ENCODE results near the gene STK38L.

The STK38L gene

DNA sequence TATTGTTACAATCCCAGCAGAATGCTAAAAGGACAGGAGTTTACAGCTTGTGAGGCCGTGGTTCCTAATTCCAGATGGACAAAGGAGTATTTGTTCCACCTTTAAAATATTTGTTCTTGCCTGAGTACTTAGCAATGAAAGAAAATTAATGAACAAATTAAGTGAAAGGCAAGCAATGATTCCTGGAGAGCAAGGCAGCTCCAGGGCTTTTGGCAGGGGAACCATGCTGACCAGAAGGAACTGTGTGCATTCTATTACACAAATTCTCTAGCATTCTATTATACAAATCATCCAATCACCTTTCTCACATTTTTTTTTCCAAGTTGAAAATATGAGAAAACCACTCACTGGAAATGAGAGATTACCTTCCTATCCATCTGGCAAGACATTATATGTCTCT lies 86.8 kb downstream of the STK38L start:
- no peak for DNase-seq

GRCh38 chr12:27331291-27331926 lies 87.3 kb downstream of the STK38L start:
- no peak for DNase-seq

DNA sequence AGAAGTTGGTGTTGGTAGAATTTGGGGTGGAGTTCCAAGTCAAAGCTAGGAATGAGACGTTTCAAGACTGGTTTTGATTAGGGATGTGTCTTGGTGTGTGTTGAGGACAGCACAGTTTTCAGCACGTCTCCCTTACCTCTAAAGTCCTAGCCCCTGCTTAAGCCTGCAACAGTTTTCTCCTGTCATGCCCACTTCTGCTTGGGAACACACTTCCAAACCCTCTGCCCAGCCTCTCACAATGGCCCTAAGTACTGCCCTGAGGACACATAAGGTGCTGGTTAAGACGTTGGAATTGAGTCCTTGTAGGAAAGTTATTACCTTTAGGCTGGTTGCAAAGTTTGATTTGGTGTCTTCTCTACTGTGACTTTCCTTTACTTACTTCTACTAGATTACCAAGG lies 87.8 kb downstream of the STK38L start:
- DNase-seq = peak; percentile 26

DNA sequence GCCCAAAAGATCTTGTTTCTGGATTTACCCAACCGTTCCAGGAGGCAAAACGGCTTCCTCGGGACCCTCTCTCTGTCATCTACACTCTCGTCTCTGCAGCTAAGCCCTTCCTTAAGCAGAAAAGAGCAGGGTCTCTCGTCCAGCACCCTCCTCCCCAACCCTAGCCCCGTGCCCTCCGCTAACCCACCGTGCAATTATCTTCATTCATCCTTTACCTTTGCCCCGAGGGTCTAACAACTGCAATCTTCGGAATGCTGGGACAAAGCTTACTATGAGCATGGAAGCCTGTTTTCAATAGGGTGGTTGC lies 88.3 kb downstream of the STK38L start:
- peak; percentile 50 for DNase-seq

DNA sequence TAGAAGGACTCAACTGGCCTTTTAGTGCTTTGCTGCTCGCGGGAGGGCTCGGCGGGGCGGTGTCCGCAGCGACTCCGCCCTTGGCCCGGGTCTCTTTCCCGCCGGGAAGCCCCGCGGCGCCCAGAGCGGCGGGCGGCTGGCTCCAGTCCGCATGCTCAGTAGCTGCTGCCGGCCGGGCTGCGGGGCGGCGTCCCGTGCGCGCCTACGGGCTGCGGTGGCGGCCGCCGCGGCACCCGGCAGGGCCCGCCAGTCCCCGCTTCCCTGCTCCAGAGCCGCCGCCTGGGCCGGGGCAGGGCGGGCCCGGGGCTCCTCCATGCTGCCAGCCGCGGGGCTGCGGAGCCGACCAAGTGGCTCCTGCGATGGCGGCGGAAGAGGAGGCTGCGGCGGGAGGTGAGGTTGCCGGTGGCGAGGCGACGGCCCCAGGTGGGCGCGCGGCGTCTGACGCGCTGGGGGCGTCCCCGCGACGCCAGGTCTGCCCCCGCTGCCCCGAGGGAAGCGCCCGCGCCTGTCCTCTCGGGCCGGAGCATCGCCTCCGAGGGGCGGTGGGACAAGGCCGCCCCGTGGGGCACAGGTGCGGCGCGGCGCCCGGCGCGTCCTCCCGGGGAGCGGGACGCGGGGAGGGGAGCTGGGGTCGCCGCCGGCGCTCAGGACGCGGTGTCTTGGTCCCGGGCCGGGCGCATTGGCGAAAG lies 88.8 kb downstream of the STK38L start, which contains the start of gene BMAL2:
BMAL2 (plus strand) TSS at position 123 of the 689 bp plus-strand sequence; CDS start at position 360, 237 bp downstream.
- peak; percentile 66 for DNase-seq

DNA sequence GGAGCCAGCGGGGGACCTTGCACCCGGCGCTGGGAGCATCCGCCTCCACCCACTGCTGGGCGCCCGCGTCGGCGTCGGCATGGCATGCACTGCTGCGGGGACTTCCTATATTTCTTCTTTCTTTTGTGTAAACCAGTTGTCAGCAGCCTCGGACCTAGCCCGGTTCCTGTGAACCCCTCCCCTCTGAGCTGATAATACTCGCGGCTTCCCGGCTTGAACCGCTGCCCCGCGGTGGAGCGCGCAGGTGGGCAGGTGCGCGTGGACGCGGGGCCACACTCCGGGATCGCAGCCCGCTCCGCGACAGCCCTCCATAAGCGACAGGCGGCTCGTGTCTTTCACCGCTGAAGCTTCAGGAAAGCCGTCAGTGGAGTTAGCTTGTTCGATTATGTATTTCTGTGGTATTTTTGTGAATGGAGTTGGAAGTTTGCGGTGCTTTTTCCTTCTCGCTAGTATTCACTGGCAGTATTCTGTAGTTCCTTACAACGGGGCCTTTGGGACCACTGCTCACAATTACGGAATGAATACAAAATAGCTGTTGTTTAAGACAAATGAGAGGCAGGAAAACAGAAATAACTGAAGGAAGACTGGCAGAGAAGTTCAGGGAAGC lies 89.4 kb downstream of the STK38L start:
- DNase-seq = peak; percentile 31

DNA sequence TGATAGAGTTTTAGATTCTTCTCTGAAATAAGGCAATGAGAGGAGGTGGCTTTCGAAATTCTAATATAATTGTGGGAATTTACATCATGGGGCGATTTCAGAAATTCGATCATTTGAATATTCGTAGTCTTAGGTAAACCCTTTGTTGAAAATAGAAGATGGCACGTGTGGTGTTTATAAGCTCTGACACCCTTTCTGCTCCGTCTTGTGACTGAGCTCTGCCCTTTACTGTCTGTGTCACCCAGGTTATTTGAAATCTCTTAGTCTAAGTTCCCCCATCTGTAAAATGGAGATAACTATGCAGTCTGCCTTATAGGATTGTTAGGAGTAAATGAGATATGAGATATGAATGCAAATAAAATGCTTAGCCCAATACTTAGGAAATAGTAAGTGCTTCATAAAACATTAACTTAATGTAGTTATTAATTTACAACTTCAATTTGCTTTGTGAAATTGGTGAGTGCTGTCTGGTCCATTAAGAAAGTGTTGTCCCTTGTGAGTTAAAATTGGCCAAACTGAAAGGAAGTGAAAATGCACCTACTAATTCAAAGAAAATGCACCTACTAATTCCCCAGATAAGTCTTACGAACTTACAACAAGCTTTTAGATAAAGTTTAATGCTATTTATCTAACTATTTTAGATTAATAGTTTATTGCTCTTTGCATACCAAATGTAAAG lies 90.1 kb downstream of the STK38L start:
- DNase-seq = no peak

GRCh38 chr12:27334721-27335082 lies 90.6 kb downstream of the STK38L start:
- no peak for DNase-seq

DNA sequence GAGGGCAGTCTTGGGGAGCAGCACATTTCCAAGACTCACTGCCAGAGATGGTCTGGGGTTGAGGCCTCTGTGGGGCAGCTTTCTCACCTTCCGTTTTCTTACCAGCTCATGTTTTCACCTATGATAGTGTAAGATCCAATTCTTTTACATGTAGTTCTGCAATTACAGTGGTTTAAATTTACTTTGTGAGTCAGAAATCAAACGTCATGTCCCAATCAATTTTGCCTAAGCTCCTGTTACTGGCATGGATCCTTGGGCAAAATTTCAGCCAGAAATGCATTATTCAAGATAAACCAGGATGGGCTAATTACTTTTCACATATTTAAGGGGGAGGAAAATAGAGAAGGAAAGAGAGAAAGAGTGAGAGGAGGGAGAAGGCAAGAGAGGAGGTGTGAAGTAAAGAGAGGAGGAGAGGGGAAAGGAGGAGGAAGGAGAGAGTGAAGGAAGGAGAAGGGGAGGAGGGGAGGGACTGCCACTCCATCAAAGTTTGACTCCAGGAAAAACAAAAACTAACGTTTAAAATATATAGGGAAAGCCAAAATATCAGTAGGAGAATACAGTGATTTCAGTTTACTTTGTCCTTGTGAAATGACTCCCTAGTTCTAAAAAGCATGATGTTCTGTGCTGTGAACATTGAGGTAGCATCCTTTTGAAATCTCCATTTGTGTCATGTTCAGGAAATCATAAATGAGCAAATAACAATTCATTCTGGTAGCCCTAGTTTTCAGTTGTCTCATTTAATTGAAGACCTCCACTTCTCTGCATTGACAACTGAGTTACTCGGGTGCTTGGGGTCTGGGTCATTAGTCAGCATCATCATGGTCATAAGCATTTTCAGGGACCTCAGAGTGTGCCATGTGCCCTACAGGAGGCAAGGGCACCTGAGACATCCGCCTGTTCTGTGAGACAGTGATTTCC lies 91.5 kb downstream of the STK38L start:
- DNase-seq = no peak

GRCh38 chr12:27336282-27336653 lies 92.2 kb downstream of the STK38L start:
- no peak for DNase-seq

DNA sequence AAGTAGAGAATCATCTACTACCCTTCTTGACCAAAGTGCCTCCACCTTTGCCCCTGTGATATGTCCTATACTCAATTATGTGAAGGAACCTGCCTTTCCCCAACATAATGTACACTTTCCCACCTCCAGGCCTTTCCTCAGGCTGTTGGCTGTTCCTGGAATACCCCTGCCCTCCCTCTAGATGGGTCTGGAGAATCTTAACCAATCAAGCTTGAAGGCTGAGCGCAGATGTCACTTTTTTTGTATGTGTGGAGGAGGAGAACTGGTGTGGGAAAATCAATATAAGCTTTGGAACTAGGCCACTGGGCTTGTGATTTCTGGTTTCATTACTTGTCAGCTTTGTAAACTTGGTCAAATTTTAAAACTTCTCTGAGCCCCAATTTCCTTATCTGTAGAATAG lies 93.3 kb downstream of the STK38L start:
- no peak for DNase-seq

DNA sequence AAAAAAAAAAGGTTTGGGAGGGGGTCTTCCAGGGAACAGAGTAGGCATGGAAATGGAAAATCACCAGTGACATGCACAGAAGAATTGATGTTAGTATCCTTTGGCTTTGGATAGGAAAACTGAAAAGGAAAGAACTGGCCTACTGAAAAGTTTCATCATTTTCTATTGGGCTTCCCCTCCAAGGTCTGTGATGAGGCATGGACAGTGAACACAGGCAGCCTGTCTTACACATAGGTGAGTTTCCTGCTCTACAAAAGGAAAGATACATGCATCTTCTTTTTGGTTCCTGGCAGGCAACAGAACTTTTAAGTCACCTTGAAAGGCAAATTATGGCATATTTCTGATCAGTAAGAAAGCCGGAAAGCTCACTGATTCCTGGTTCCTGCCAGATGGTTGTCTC lies 94.4 kb downstream of the STK38L start:
- DNase-seq = no peak

- DNase-seq = no peak
These were observed 96.9 kb downstream of the STK38L start for GRCh38 chr12:27340971-27341370.

DNA sequence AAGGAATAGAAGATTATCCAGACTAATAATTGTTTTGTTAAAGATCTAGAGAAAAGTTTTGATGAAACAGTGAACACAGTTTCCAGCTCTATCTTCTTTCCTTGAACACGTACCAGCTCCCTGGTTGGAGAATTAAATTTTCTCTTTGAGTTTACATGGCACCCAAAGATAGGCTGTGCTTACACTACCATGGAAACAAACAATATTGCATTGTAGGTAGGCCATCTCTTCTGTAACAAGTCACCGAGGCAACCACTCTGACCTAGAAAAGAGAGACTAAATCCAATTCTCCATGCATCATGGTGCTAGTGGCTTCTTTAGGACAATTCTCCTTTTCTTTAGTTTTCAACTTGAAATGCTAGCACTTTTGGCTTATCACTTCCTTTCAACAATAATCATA lies 98.5 kb downstream of the STK38L start:
- no peak for DNase-seq

DNA sequence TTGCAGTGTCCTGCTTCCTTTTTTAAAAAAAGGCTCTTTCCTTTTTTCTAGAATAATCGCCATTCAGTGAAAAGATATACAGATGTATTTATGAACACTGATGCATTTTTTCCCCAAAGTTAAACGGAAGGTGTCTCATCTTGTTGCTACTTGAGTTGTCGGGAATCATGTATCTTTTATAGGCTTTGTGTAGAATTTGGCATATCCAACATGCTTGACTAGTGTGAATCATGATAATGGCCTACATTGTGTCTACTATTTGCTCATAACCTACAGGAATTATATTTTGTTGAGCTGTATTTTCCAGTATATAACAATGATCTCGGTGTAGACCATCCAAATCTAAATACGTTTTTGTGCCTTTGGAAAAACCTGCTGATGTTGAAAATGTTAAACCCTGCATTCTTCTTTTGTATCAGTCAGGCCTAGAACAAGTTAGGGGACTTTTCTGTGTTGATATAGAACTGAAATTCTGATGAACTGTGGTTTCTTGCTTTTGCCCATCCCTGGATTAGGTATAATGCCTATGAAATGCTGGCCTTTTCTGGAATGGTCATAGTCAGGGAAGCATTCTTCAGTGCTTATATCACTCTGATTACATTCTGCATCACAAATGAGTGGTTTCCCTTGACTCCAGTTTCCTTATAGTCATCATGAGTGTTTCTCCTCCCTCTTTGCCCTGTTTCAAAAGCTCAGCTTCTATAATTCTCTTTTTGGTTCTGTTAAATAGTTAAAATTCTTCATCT lies 99.3 kb downstream of the STK38L start:
- DNase-seq = no peak

DNA sequence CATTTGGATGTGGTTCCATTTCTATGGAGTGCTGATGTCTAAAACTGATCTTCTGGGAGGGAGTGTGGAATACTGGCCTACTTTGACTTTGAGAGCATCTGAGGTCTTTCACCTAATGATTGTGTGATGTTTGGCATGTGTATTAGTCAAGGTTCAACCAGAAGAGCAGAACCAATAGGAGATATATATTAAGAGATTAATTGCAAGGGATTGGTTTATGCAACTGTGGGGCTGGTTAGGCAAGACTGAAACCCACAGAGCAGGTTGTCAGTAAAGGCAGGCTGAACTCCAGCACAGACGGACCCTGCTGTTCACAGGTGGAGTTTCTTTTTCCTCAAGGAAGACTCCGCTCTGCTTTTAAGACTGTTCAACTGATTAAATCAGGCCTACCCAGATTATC lies 100.2 kb downstream of the STK38L start:
- DNase-seq = no peak

DNA sequence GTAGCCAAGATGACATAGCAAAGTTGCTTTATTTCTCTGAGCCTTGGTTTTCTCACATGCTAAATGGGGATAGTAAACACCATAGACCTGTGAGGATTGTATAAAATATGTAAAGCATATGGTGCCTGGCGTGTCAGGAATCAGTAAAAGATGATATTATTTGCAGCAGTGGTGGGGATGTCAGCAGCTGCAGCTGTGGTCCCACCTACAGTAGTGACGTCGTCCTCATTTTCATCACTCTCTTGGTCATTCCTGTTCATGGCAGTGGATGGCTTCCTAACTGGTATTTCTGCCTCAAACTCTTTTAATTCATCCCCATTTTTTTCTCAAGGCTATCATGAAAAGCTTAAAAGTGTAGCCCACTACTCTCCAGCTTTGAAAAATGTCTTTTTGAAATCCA lies 100.7 kb downstream of the STK38L start:
- DNase-seq = no peak

GRCh38 chr12:27345376-27345775 lies 101.3 kb downstream of the STK38L start:
- no peak for DNase-seq

DNA sequence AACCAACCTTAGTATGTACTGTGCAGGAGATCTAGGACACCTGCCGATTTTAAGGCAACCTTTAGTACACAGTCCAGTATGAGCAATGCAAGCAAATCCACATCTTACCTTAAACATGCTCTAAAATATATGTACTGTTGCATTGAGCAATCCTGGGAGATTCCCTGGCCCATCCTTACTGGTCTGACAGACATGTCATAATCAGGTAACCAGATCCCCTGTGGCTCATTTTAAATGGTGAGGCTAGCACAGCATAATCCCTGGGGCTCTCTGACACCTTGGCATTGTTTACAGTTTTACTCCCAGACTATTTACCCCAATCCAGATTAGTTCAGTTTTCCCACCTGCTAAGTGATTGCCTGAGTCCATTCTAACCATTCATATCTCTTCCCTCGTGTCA lies 103.7 kb downstream of the STK38L start:
- DNase-seq = no peak

- no peak for DNase-seq
These were observed 107.4 kb downstream of the STK38L start for GRCh38 chr12:27351476-27351875.

GRCh38 chr12:27355486-27355885 lies 111.4 kb downstream of the STK38L start:
- DNase-seq = no peak

DNA sequence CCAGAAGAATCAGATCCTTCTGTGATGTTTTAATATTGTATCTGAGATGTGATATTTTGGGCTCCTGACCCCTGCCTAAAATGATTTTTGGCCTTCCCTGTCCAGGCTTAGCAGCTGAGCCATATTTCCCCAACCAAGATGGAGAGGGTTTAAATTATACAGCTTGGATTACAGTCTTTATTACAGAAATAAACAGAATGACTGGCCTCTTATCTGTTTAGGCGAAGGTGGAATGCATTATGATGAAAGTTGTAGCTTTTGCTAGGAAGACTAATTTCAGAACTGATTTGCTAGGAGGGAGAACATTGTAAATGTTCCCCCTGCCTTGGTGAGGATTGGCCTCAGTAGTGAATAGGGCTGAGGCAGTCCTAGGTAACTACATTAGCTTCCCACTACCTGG lies 111.9 kb downstream of the STK38L start:
- no peak for DNase-seq
